Calu3 (cell line): Measurements from ENCODE around the gene PSENEN. TPM values are rescaled to one million over a fixed set of nuclear protein-coding genes. Genes with fewer than 3 reads are reported as not detected.

ENCODE experiments used
- BruUV-seq: library from RNA; stranded (reverse); fragments of 400-500 nt; replicated peaks from 2 replicates; lab custom pipeline; 2021; lab: Mats Ljungman, UMichigan
- CTCF ChIA-PET: fragments of 300-600 bp; sonication (Branson Sonifier 250); formaldehyde crosslinking; loops from one replicate; lab custom pipeline; 2022; ENCODE audit warnings: antibody characterized with exemption; lab: Charles Lee
- DNase-seq: peaks from one replicate; pipeline ENCODE4 v3.0.0; 2022
- H3K27ac Mint-ChIP-seq: one replicate; pipeline ENCODE4 v1.8.0; 2022; ENCODE audit warnings: mixed read lengths; ENCODE audit not compliant: unreplicated experiment
- H3K27me3 Mint-ChIP-seq: one replicate; pipeline ENCODE4 v1.8.0; 2022; ENCODE audit warnings: mixed read lengths; ENCODE audit not compliant: unreplicated experiment
- H3K36me3 Mint-ChIP-seq: one replicate; pipeline ENCODE4 v1.8.0; 2022; ENCODE audit warnings: mild to moderate bottlenecking, moderate library complexity, mixed read lengths; ENCODE audit not compliant: insufficient read depth, unreplicated experiment
- H3K4me1 Mint-ChIP-seq: one replicate; pipeline ENCODE4 v1.8.0; 2022; ENCODE audit warnings: mild to moderate bottlenecking, low read depth, mixed read lengths; ENCODE audit not compliant: unreplicated experiment
- H3K4me3 Mint-ChIP-seq: one replicate; pipeline ENCODE4 v1.8.0; 2022; ENCODE audit warnings: mild to moderate bottlenecking, low read depth, moderate library complexity, mixed read lengths; ENCODE audit not compliant: unreplicated experiment
- H3K9me3 Mint-ChIP-seq: one replicate; pipeline ENCODE4 v1.8.0; 2022; ENCODE audit warnings: low read depth, mixed read lengths; ENCODE audit not compliant: unreplicated experiment
- CTCF ChIP-seq: fragments of 200-600 bp; IDR thresholded peaks from one replicate; pipeline ENCODE4 v1.8.0; 2022; ENCODE audit warnings: antibody characterized with exemption; ENCODE audit not compliant: unreplicated experiment
- intact Hi-C: fragments of 100-400 bp; cut with micrococcal nuclease; formaldehyde crosslinking; loops from one replicate; pipeline ENCODE4 v1.10.0; 2022; ENCODE audit not compliant: unreplicated experiment
- total RNA-seq: library from RNA; stranded (reverse); gene quantifications from 2 replicates; pipeline ENCODE4 v1.2.3, GENCODE V29; 2022

PSENEN gene
- total RNA-seq, 1 experiment from 2014 or later, result 114 TPM

GRCh38 chr19:35702223-35703012, 43.0 kb upstream of the PSENEN start:
- peak overlapping the region; percentile 88 for H3K4me3 Mint-ChIP-seq
- TF ChIP-seq CTCF, result no peak
- peak; percentile 95 for DNase-seq
- H3K4me1 Mint-ChIP-seq, result peaks cover 8% of the 10 kb centered on the region
- BruUV-seq, result no TSS peak
- CTCF ChIA-PET, result interaction anchor here (0.5 to 2.0 kb wide), 8 partner anchors 8 to 104 kb away, joined by 3 to 5 read pairs (median 3); no protein-coding TSS in a partner anchor
- peak overlapping the region; percentile 66 for H3K27ac Mint-ChIP-seq
- H3K36me3 Mint-ChIP-seq, result peaks cover 11% of the 10 kb centered on the region
- no peaks in the 10 kb centered on the region for H3K27me3 Mint-ChIP-seq
- intact Hi-C loops, result no loop called here
- no peaks in the 10 kb centered on the region for H3K9me3 Mint-ChIP-seq

- peaks cover 8% of the 10 kb centered on the region for H3K4me1 Mint-ChIP-seq
- BruUV-seq, result no TSS peak
- H3K27ac Mint-ChIP-seq, result no peak overlapping the region
- DNase-seq, result no peak
- CTCF ChIA-PET, result interaction anchor here (0.5 to 2.0 kb wide), 5 partner anchors 9 to 91 kb away, joined by 3 to 5 read pairs (median 4); partner anchors contain the start of gene HAUS5
- no peak for TF ChIP-seq CTCF
- H3K27me3 Mint-ChIP-seq, result peaks cover 4% of the 10 kb centered on the region
- peaks cover 11% of the 10 kb centered on the region for H3K36me3 Mint-ChIP-seq
- no peak overlapping the region for H3K4me3 Mint-ChIP-seq
- no peaks in the 10 kb centered on the region for H3K9me3 Mint-ChIP-seq
- intact Hi-C loops, result no loop called here
These were observed 42.1 kb upstream of the PSENEN start for GRCh38 chr19:35703343-35703742.

- no peak for TF ChIP-seq CTCF
- H3K36me3 Mint-ChIP-seq, result peaks cover 11% of the 10 kb centered on the region
- no peak for DNase-seq
- CTCF ChIA-PET, result interaction anchor here (0.7 kb wide), 1 partner anchor 92 kb away, joined by 3 read pairs; the partner anchor contains the start of gene HAUS5
- H3K27ac Mint-ChIP-seq, result no peak within 1 kb of the TSS
- peaks cover 11% of the 10 kb centered on the region for H3K27me3 Mint-ChIP-seq
- H3K4me1 Mint-ChIP-seq, result peaks cover 8% of the 10 kb centered on the region
- H3K4me3 Mint-ChIP-seq, result no peak within 1 kb of the TSS
- H3K9me3 Mint-ChIP-seq, result no peaks in the 10 kb centered on the region
- BruUV-seq, result no TSS peak
- intact Hi-C loops, result no loop called here
These were observed 41.2 kb upstream of the PSENEN start, which contains the start of gene ZBTB32 for GRCh38 chr19:35704218-35704617. Gene ZBTB32 (plus strand): TSS chr19:35704558. CDS start chr19:35714627, 10,069 bp downstream.

GRCh38 chr19:35708391-35708790, 37.1 kb upstream of the PSENEN start:
- BruUV-seq, result no TSS peak
- intact Hi-C loops, result no loop called here
- no peak overlapping the region for H3K27ac Mint-ChIP-seq
- no peaks in the 10 kb centered on the region for H3K9me3 Mint-ChIP-seq
- H3K4me1 Mint-ChIP-seq, result no peaks in the 10 kb centered on the region
- no peak for DNase-seq
- TF ChIP-seq CTCF, result no peak
- no peaks in the 10 kb centered on the region for H3K36me3 Mint-ChIP-seq
- H3K4me3 Mint-ChIP-seq, result no peak overlapping the region
- CTCF ChIA-PET, result interaction anchor here (0.6 to 1.1 kb wide), 2 partner anchors 10 to 122 kb away, joined by 4 read pairs; no protein-coding TSS in a partner anchor
- peaks cover 44% of the 10 kb centered on the region for H3K27me3 Mint-ChIP-seq
